Left lung (tissue), 10 donors: Measurements from ENCODE around the gene TSPAN7. TPM values are rescaled to one million over a fixed set of nuclear protein-coding genes. Genes with fewer than 3 reads are reported as not detected.

Experiments used
- ATAC-seq: fragments of 200-7000 bp; cut with Tn5 transposase; one replicate; pipeline ENCODE4 v1.9.1; 2020; ENCODE audit warnings: moderate library complexity
- DNase-seq, 4 donors: peaks; one replicate each; pipeline ENCODE4 v3.0.0-alpha.2; 2013 to 2020
- H3K27ac ChIP-seq, 2 donors: fragments of 200-600 bp; sonication (generic) in 1 of 2; one replicate each; pipeline versions ENCODE4 v1.5.0 to v1.8.0; 2020 to 2021
- H3K27me3 ChIP-seq, 2 donors: fragments of 200-600 bp; sonication (generic) in 1 of 2; one replicate each; pipeline versions ENCODE4 v1.5.0 to v1.8.0; 2020 to 2021
- H3K36me3 ChIP-seq, 2 donors: fragments of 200-600 bp; sonication (generic) in 1 of 2; one replicate each; pipeline versions ENCODE4 v1.5.0 to v1.8.0; 2020 to 2021
- H3K4me1 ChIP-seq, 2 donors: fragments of 200-600 bp; one replicate each; pipeline ENCODE4 v1.8.0; 2021
- H3K4me3 ChIP-seq, 2 donors: fragments of 200-600 bp; sonication (generic) in 1 of 2; one replicate each; pipeline versions ENCODE4 v1.5.0 to v1.8.0; 2020 to 2021; ENCODE audit warnings: mild to moderate bottlenecking in 1 of 2
- H3K9me3 ChIP-seq, 2 donors: fragments of 200-600 bp; sonication (generic) in 1 of 2; one replicate each; pipeline versions ENCODE4 v1.5.0 to v1.8.0; 2020 to 2021
- CTCF ChIP-seq, 2 donors: fragments of 200-600 bp; sonication (generic) in 1 of 2; IDR thresholded peaks; one replicate each; pipeline versions ENCODE4 v1.5.0 to v1.8.0; 2021; ENCODE audit warnings: antibody characterized with exemption in 2 of 2
- intact Hi-C, 2 donors: fragments of 100-400 bp; cut with DNase I; formaldehyde crosslinking; loops; one replicate each; pipeline versions ENCODE4 v1.11.2 to v1.14.2; 2022
- polyA plus RNA-seq, 6 donors: library from polyadenylated mRNA; unstranded; fragments of 120-200 nt; gene quantifications; one replicate each; pipeline ENCODE4 v1.2.1, GENCODE V29; 2013; ENCODE audit not compliant: insufficient read length in 6 of 6
- total RNA-seq, 2 donors: library from RNA; stranded (reverse); fragmentation: NEBNext Ultra II Directional; extraction: Animal tissue kit (Norgen Biotek cat#: 25700); gene quantifications; one replicate each; pipeline ENCODE4 v1.2.1, GENCODE V29; 2021
- donor health status: DM: no; HTN: yes; CAD: no.
- donor health status: DM: no; HTN: no; CAD: no.

The TSPAN7 gene
- total and polyA plus RNA-seq, 8 donors: 33.8 to 52.3 (median 45.9) TPM

GRCh38 chrX:38678183-38678582 is 116.8 kb downstream of the TSPAN7 start:
- no peaks in the 10 kb centered on the region for H3K27me3 ChIP-seq
- intact Hi-C loops: no loop called here
- H3K4me1 ChIP-seq: no peaks in the 10 kb centered on the region
- H3K9me3 ChIP-seq: no peaks in the 10 kb centered on the region
- DNase-seq: no peak
- H3K4me3 ChIP-seq: no peak overlapping the region
- no peak for ATAC-seq
- H3K27ac ChIP-seq: no peak overlapping the region
- no peak for TF ChIP-seq CTCF (IDR thresholded peaks at IDR 0.05)
- no peaks in the 10 kb centered on the region for H3K36me3 ChIP-seq

GRCh38 chrX:38678821-38679220 is 117.5 kb downstream of the TSPAN7 start:
- no peak for TF ChIP-seq CTCF (IDR thresholded peaks at IDR 0.05)
- intact Hi-C loops: no loop called here
- Histone ChIP-seq H3K9me3 (no peaks in the 10 kb centered on the region), H3K4me3 (no peak overlapping the region), H3K27me3 (no peaks in the 10 kb centered on the region), H3K36me3 (no peaks in the 10 kb centered on the region), H3K27ac (no peak overlapping the region), H3K4me1 (no peaks in the 10 kb centered on the region)
- no peak for DNase-seq
- ATAC-seq: no peak

GRCh38 chrX:38679695-38680094 is 118.4 kb downstream of the TSPAN7 start:
- Histone ChIP-seq H3K27ac (no peak overlapping the region), H3K36me3 (no peaks in the 10 kb centered on the region), H3K4me1 (no peaks in the 10 kb centered on the region), H3K4me3 (no peak overlapping the region), H3K9me3 (no peaks in the 10 kb centered on the region), H3K27me3 (no peaks in the 10 kb centered on the region)
- TF ChIP-seq CTCF (IDR thresholded peaks at IDR 0.05): no peak
- intact Hi-C loops: no loop called here
- no peak for DNase-seq
- no peak for ATAC-seq

GRCh38 chrX:38682095-38682494 is 120.8 kb downstream of the TSPAN7 start:
- Histone ChIP-seq H3K27ac (no peak overlapping the region), H3K36me3 (no peaks in the 10 kb centered on the region), H3K27me3 (no peaks in the 10 kb centered on the region), H3K9me3 (no peaks in the 10 kb centered on the region), H3K4me1 (no peaks in the 10 kb centered on the region), H3K4me3 (no peak overlapping the region)
- no peak for ATAC-seq
- intact Hi-C loops: no loop called here
- DNase-seq: no peak
- no peak for TF ChIP-seq CTCF (IDR thresholded peaks at IDR 0.05)

GRCh38 chrX:38692961-38693360 is 131.6 kb downstream of the TSPAN7 start:
- intact Hi-C loops: no loop called here
- Histone ChIP-seq H3K4me3 (no peak overlapping the region), H3K4me1 (no peaks in the 10 kb centered on the region), H3K36me3 (no peaks in the 10 kb centered on the region), H3K27me3 (no peaks in the 10 kb centered on the region), H3K27ac (no peak overlapping the region), H3K9me3 (no peaks in the 10 kb centered on the region)
- ATAC-seq (no peak), DNase-seq (no peak)
- TF ChIP-seq CTCF (IDR thresholded peaks at IDR 0.05): no peak
